ENCODE measurements around the gene RPS19BP1. TPM values are rescaled to one million over a fixed set of nuclear protein-coding genes. Genes with fewer than 3 reads are reported as not detected.

The RPS19BP1 gene
- total and polyA plus RNA-seq, 5 experiments from 2014 or later, result 76.1 to 129 (median 122) TPM

DNA sequence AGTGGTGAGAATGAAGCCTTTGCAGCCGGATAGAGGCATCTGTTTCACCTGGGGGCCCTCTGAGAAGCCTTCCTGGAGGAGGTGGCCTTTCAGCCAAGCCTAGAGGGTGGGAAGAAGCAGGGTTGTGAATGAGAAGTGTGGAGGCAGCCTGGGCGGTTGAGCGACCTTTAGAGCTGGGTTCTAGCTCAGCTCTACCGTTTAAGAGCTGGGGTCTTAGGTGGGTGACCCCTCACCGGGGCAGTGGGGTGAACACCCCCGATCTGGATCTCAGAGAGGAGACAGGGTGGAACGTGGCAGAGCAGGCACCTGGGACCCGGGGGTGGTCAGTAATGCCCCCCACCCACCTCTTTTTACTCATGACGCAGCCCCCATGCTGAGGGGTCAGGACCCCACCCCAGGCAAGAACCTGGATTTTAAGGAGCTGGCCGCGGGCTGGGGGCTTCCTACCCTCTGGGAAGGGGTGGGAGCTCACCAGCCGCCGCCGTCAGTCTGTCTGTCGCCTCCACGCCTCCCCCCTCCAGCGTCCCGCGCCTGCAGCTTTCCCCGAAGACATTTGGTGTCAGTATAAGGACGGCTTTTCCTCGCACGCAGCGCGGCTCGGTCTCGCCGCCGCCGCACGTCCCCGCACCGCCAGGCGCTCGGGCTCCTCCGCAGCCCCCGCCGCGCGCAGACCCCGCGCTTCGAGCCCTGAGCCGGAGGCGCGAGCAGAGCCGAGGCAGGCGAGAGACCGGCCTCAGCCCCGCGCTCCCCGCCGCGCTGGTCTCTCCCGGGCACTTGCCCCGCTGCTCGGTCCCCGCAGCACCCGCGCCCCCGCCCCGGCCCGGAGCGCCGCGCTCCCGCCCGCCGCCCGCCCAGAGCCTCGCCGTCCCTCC is 24.7 kb upstream of the RPS19BP1 start:
- Mint-ChIP-seq H3K9me3 (peaks cover 0 to 2% (median 0%) of the 10 kb centered on the region in 9 donors), H3K4me3 (peak overlapping the region; percentile 38 to 80 (median 70)), H3K36me3 (peaks cover 0 to 3% (median 0%) of the 10 kb centered on the region in 3 donors), H3K27me3 (peaks cover 11 to 54% (median 36%) of the 10 kb centered on the region in 5 donors), H3K27ac (peak overlapping the region in 4 of 10 donors; percentile 22 to 82 (median 28)), H3K4me1 (peaks cover 5 to 11% (median 9%) of the 10 kb centered on the region in 4 donors)
- DNase-seq (peak; percentile 22 to 76 (median 44)), ATAC-seq (peak; percentile 86 to 92)
- POLR2A ChIA-PET, result interaction anchor here (1.3 kb wide), 1 partner anchor 487 kb away, joined by 3 read pairs; no protein-coding TSS in a partner anchor

DNA sequence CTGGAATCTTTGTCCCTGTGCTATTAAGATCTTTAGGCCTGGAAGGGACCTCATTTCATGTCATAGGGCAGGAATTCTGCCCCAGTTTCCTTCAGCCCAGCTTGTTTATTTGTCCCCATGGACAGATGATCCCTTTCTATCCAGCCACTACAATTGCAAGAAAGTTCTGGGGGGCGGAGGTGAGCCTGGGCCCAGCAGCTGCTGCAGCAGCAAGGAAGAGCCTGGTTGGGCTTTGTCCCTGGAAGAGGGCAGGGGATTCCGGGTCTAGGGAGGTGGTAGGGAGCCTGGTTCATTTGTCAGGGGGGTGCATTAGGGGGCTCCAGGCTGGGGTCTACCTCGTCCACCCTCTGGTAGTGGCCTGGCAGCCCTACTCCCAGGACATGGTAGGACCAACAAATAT is 21.6 kb upstream of the RPS19BP1 start:
- Mint-ChIP-seq H3K4me1 (peaks cover 5 to 11% (median 9%) of the 10 kb centered on the region in 4 donors), H3K9me3 (peaks cover 0 to 2% (median 0%) of the 10 kb centered on the region in 9 donors), H3K27ac (peak overlapping the region in 1 of 10 donors; percentile 51), H3K36me3 (peaks cover 0 to 3% (median 0%) of the 10 kb centered on the region in 3 donors), H3K4me3 (no peak overlapping the region), H3K27me3 (peaks cover 11 to 68% (median 41%) of the 10 kb centered on the region in 5 donors)
- POLR2A ChIA-PET, result no interaction called here
- ATAC-seq (no peak), DNase-seq (no peak)

DNA sequence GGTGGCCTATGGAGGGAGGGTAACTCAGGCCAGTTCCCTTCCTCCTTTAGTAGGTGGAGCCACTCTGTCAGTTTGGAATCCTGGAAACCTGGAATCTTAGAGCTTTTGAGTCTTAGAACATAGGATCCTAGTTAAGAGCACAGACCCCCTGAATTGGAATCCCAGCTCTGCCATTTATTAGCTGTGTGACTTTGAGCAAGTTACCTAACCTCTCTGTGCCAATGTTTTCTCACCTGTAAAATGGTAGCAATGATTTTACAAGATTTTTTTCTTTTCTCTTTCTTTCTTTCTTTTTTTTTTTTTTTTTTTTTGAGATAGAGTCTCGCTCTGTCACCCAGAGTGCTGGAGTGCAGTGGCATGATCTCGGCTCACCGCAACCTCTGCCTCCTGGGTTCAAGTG is 20.9 kb upstream of the RPS19BP1 start:
- POLR2A ChIA-PET, result interaction anchor here (0.6 to 0.7 kb wide), 2 partner anchors 385 to 899 kb away, joined by 3 to 4 read pairs; no protein-coding TSS in a partner anchor
- H3K4me1 Mint-ChIP-seq, result peaks cover 3 to 8% (median 7%) of the 10 kb centered on the region in 4 donors
- DNase-seq (no peak), ATAC-seq (no peak)
- no peaks in the 10 kb centered on the region for H3K36me3 Mint-ChIP-seq
- H3K27ac Mint-ChIP-seq, result no peak overlapping the region
- peaks cover 11 to 62% (median 39%) of the 10 kb centered on the region in 5 donors for H3K27me3 Mint-ChIP-seq
- no peak overlapping the region for H3K4me3 Mint-ChIP-seq
- H3K9me3 Mint-ChIP-seq, result no peaks in the 10 kb centered on the region

GRCh38 chr22:39547587-39547947 is 15.0 kb upstream of the RPS19BP1 start:
- ATAC-seq (no peak), DNase-seq (no peak)
- Mint-ChIP-seq H3K27ac (no peak overlapping the region), H3K9me3 (peaks cover 0 to 14% (median 0%) of the 10 kb centered on the region in 9 donors), H3K36me3 (no peaks in the 10 kb centered on the region), H3K4me3 (no peak overlapping the region), H3K4me1 (peaks cover 7 to 26% (median 15%) of the 10 kb centered on the region in 4 donors), H3K27me3 (peaks cover 25 to 75% (median 54%) of the 10 kb centered on the region in 5 donors)
- POLR2A ChIA-PET, result no interaction called here

GRCh38 chr22:39546889-39547586 is 14.5 kb upstream of the RPS19BP1 start:
- Mint-ChIP-seq H3K27me3 (peaks cover 25 to 70% (median 54%) of the 10 kb centered on the region in 5 donors), H3K27ac (no peak overlapping the region), H3K36me3 (no peaks in the 10 kb centered on the region), H3K9me3 (peaks cover 0 to 14% (median 0%) of the 10 kb centered on the region in 9 donors), H3K4me3 (no peak overlapping the region), H3K4me1 (peaks cover 7 to 26% (median 15%) of the 10 kb centered on the region in 4 donors)
- no peak for ATAC-seq
- DNase-seq, result no peak
- POLR2A ChIA-PET, result no interaction called here

DNA sequence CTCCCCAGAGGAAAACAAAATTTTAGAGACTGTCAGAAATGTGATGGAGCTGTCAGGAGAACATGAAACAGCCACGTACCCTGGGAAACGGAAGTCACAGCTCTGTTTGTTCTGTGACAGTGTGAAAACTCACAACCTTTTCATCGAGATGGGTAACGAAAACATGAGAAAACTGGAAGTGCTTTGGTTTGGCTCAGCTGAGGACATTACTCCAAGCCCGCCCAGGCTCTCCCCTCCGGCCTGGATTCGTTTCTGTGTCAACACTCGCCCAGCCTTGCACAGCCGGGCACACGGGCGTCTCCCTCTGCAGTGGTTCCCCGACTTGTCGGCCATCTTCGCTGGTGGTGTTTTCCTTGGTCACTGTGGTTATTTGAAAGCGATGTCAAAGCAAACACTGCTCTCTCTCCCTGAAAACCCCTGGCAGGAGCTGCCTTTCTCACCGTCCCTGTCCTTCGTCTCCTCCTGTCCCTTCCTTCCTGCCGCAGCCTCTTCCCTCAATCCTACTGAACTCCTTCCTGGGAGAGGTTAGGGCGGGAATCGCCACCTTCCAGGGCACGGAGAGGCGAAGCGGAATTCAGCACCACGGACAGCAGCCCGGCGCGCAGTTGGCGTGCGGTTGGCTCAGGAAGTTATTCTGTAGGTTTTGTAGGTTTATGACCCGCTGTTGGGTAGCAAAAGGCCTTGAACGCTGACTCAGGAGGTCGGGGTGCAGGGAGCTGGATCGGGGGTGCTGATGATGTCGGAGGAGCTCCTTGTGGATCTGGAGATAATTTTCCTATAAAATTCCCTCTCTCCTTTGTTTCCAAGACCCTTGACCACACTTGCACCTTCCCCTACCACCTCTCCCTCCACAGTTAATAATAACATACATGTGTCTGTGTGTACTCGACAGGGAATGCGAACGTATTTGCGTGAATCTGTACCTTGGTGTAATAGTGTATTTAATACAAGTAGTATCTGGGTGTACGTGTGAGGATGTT is 13.1 kb upstream of the RPS19BP1 start:
- Mint-ChIP-seq H3K36me3 (no peaks in the 10 kb centered on the region), H3K4me3 (peak overlapping the region in 7 of 10 donors; percentile 18 to 85 (median 62)), H3K27ac (peak overlapping the region in 5 of 10 donors; percentile 36 to 62 (median 45)), H3K9me3 (peaks cover 0 to 14% (median 0%) of the 10 kb centered on the region in 9 donors), H3K27me3 (peaks cover 25 to 57% (median 46%) of the 10 kb centered on the region in 5 donors), H3K4me1 (peaks cover 7 to 26% (median 15%) of the 10 kb centered on the region in 4 donors)
- POLR2A ChIA-PET, result no interaction called here
- DNase-seq (peak; percentile 43 to 77 (median 70)), ATAC-seq (peak; percentile 72 to 81)

DNA sequence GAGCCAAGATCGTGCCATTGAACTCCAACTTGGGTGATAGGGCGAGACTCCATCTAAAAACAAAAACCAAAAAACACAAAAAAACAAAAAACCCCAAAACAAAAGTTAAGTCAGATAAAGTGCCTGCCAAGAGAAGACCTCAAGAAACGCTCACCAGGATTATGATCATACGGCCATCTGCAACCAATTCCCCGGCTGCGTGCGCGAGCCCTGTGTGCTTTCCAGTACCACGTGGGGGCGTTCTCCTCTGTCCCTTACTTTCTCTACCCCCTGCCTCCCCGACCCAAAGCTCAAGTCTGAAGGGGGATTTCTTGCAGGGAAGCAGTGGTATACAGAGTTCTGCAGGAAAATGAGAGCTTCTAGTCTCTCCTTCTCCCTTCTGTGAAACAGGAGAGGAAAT is 10.5 kb upstream of the RPS19BP1 start:
- ATAC-seq (peak; percentile 42 to 53), DNase-seq (no peak)
- Mint-ChIP-seq H3K4me1 (peaks cover 7 to 26% (median 15%) of the 10 kb centered on the region in 4 donors), H3K4me3 (no peak overlapping the region), H3K9me3 (peaks cover 0 to 14% (median 0%) of the 10 kb centered on the region in 9 donors), H3K36me3 (no peaks in the 10 kb centered on the region), H3K27me3 (peaks cover 25 to 44% (median 33%) of the 10 kb centered on the region in 5 donors), H3K27ac (peak overlapping the region in 1 of 10 donors; percentile 40)
- POLR2A ChIA-PET, result interaction anchor here (1.0 kb wide), 1 partner anchor 8 kb away, joined by 3 read pairs; no protein-coding TSS in a partner anchor

GRCh38 chr22:39537975-39538374 is 5.4 kb upstream of the RPS19BP1 start:
- POLR2A ChIA-PET, result no interaction called here

DNA sequence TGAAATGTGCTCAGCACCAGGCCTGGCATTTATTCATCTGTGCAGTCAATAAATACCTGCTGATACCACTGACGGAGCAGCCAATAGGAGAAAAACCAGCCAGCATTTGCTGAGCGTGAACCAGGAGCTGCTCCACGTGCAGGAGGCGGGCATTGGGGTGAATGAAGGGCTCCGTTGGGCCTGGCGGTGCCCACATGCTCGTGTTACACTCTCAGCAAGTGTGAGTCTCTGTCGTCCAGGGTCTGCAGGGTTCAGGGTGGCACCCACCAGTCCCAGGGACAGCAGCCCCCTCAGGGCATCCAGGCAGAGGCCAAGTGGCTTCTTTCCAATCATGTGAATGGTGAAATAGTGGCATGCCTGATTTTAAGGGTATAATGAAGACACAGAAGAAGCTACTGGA is 4.2 kb upstream of the RPS19BP1 start:
- POLR2A ChIA-PET, result interaction anchor here (0.7 to 10.6 kb wide), 2 partner anchors 19 to 878 kb away, joined by 3 to 135 read pairs; partner anchors contain the start of gene ATF4
- Mint-ChIP-seq H3K4me3 (no peak overlapping the region), H3K27ac (no peak overlapping the region), H3K4me1 (peaks cover 7 to 20% (median 14%) of the 10 kb centered on the region in 4 donors), H3K36me3 (no peaks in the 10 kb centered on the region), H3K27me3 (peaks cover 0 to 1% (median 0%) of the 10 kb centered on the region in 5 donors), H3K9me3 (no peaks in the 10 kb centered on the region)
- no peak for DNase-seq
- ATAC-seq, result no peak

More at GRCh38 chr22:39537975-39538374, 5.4 kb upstream of the RPS19BP1 start:
- DNase-seq, result no peak
- Mint-ChIP-seq H3K27me3 (peaks cover 0 to 1% (median under 1%) of the 10 kb centered on the region in 5 donors), H3K4me3 (no peak overlapping the region), H3K27ac (no peak overlapping the region), H3K36me3 (no peaks in the 10 kb centered on the region), H3K9me3 (no peaks in the 10 kb centered on the region), H3K4me1 (peaks cover 2 to 10% (median 4%) of the 10 kb centered on the region in 4 donors)
- ATAC-seq, result no peak

DNA sequence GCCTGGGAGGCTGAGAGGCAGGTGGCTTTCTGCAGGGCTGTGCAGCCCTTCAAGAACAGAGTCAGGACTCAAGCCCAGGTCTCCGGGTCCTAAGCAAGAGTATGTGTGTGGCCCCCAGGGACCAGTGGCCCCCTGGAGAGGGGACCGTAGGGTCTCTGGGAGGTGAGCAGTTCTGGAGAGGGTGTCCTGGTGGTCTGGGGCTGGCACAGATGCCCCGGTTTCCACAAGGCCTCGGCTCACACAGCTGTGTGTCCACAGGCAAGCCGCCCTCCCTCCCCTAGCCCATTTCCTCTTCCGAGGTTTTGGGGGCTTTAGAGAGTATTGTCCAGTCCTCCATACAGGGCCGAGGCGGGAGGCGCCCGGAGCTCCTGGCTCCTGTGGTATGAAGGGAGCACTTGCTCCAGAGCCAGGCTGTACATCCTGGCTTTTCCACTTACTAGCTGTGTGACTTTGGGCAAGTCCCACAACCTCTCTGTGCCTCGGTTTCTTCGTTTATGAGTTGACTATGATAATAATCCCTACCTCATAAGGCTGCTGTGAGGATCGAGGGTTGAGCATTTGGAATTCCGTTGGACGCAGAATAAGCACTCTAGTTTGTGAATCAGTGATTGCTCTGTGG is 3.4 kb upstream of the RPS19BP1 start:
- Mint-ChIP-seq H3K27me3 (peaks cover 0 to 1% (median 0%) of the 10 kb centered on the region in 5 donors), H3K4me3 (no peak overlapping the region), H3K4me1 (peaks cover 11 to 28% (median 22%) of the 10 kb centered on the region in 4 donors), H3K27ac (peak overlapping the region in 1 of 10 donors; percentile 40), H3K9me3 (no peaks in the 10 kb centered on the region), H3K36me3 (peaks cover 0 to 5% (median 0%) of the 10 kb centered on the region in 3 donors)
- POLR2A ChIA-PET, result interaction anchor here (0.5 to 10.6 kb wide), 3 partner anchors 18 to 489 kb away, joined by 3 to 135 read pairs (median 7); partner anchors contain the start of gene ATF4
- no peak for ATAC-seq
- no peak for DNase-seq

GRCh38 chr22:39535357-39535725 is 2.8 kb upstream of the RPS19BP1 start:
- H3K9me3 Mint-ChIP-seq, result no peaks in the 10 kb centered on the region
- H3K27me3 Mint-ChIP-seq, result peaks cover 0 to 1% (median 0%) of the 10 kb centered on the region in 5 donors
- no peak overlapping the region for H3K4me3 Mint-ChIP-seq
- no peak for DNase-seq
- no peak for ATAC-seq
- POLR2A ChIA-PET, result interaction anchor here (0.5 to 10.6 kb wide), 5 partner anchors 17 to 501 kb away, joined by 3 to 135 read pairs (median 3); partner anchors contain the start of gene ATF4
- peaks cover 16 to 34% (median 28%) of the 10 kb centered on the region in 4 donors for H3K4me1 Mint-ChIP-seq
- H3K36me3 Mint-ChIP-seq, result peaks cover 0 to 8% (median 3%) of the 10 kb centered on the region in 3 donors
- peak overlapping the region in 1 of 10 donors; percentile 40 for H3K27ac Mint-ChIP-seq

Data from naive thymus-derived CD8-positive, alpha-beta T cell (primary cell).